DMS79 (cell line): ENCODE results near the gene ZNF784.

Experiments
- DNase-seq: peaks from one replicate; lab custom pipeline; 2025; lab: John Stamatoyannopoulos, UW

ZNF784 gene

GRCh38 chr19:55620410-55621204 lies 3.8 kb downstream of the ZNF784 start:
- no peak for DNase-seq

GRCh38 chr19:55619286-55619685 lies 5.1 kb downstream of the ZNF784 start:
- no peak for DNase-seq

GRCh38 chr19:55618426-55618825 lies 5.9 kb downstream of the ZNF784 start:
- no peak for DNase-seq

GRCh38 chr19:55617426-55617825 lies 6.9 kb downstream of the ZNF784 start:
- no peak for DNase-seq

- DNase-seq = no peak
Measured at GRCh38 chr19:55616395-55616875, 7.9 kb downstream of the ZNF784 start.

GRCh38 chr19:55615543-55616394 lies 8.6 kb downstream of the ZNF784 start:
- DNase-seq = no peak

GRCh38 chr19:55614711-55615542 lies 9.4 kb downstream of the ZNF784 start:
- no peak for DNase-seq

GRCh38 chr19:55613930-55614710 lies 10.2 kb downstream of the ZNF784 start:
- no peak for DNase-seq

GRCh38 chr19:55613396-55613795 lies 11.0 kb downstream of the ZNF784 start:
- DNase-seq = no peak

- no peak for DNase-seq
Measured at GRCh38 chr19:55611983-55612645, 12.3 kb downstream of the ZNF784 start.

- no peak for DNase-seq
Measured at GRCh38 chr19:55611300-55611982, 12.9 kb downstream of the ZNF784 start.

- no peak for DNase-seq
Measured at GRCh38 chr19:55609326-55609725, 15.0 kb downstream of the ZNF784 start.

GRCh38 chr19:55606817-55607216 lies 17.5 kb downstream of the ZNF784 start:
- no peak for DNase-seq

GRCh38 chr19:55606471-55606787 lies 17.9 kb downstream of the ZNF784 start:
- no peak for DNase-seq

- DNase-seq = peak; percentile 21
Measured at GRCh38 chr19:55605637-55606470, 18.5 kb downstream of the ZNF784 start, which contains the start of gene ZNF865. Gene ZNF865 (plus strand): TSS chr19:55605647. CDS start chr19:55613619, 7,972 bp downstream.

GRCh38 chr19:55605207-55605636 lies 19.1 kb downstream of the ZNF784 start:
- DNase-seq = peak; percentile 96

GRCh38 chr19:55603581-55604292 lies 20.6 kb downstream of the ZNF784 start:
- no peak for DNase-seq

GRCh38 chr19:55603115-55603514 lies 21.3 kb downstream of the ZNF784 start:
- no peak for DNase-seq
